COLO668 (cell line): Measurements from ENCODE around the gene ELOB.

ENCODE experiments used
- DNase-seq: peaks from one replicate; lab custom pipeline; 2025; ENCODE audit not compliant: unreplicated experiment; lab: John Stamatoyannopoulos, UW

ELOB gene

GRCh38 chr16:2751577-2752034 lies 25.5 kb downstream of the ELOB start:
- DNase-seq, result peak; percentile 86

DNA sequence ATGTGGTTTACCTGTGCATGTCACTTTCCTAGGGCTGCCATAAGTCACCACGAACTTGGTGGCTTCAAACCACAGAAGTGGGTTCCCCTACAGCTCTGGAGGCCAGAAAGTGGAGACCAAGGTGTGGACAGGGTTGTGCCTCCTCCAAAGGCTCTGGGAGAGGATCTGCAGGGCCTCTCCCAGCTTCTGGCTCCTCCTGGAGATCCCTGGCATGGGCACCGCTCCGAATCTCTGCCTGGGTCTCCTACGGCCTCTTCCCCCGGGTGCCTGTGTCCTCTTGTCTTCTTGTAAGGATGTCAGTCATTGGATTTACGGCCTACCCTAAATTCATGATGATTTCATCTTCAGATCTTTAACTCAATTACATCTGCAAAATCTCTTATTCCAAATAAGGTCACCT lies 27.1 kb downstream of the ELOB start:
- no peak for DNase-seq

- no peak for DNase-seq
These were observed 27.6 kb downstream of the ELOB start for GRCh38 chr16:2749476-2749875.

DNA sequence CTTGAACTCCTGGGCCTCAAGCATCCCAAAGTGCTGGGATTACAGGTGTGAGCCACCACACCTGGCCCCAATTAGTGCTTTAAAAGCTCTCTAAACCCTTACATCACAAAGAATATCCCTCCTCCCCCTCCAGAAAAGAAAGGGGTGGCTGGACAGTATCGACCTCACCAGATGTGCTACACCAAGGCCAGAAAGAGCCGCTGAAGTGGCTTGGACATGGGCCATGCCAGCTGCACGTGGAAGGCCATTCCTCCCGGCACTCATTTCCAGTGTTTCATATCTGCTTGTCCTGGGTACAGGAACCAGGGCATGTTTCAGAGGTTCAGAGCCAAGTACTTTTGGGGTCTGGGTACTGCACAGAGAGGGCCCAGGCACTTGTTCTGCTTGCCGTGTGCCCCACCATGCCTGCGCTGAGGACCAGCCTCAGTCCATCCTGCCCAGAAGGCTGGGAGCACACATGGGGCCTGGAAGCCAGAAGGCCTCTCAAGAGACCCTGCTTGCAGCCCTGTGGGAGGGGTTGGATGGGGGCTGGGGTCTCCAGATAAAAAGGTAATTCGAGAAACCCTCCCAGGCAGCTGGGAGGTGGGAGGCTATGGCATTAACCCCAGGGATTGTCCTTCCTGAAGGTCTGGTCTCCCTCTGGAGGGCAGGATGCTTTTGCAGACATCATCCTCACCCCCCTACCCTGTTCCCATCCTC lies 28.2 kb downstream of the ELOB start:
- peak; percentile 49 for DNase-seq

GRCh38 chr16:2745961-2746360 lies 31.1 kb downstream of the ELOB start:
- no peak for DNase-seq

GRCh38 chr16:2745116-2745890 lies 31.8 kb downstream of the ELOB start:
- no peak for DNase-seq

DNA sequence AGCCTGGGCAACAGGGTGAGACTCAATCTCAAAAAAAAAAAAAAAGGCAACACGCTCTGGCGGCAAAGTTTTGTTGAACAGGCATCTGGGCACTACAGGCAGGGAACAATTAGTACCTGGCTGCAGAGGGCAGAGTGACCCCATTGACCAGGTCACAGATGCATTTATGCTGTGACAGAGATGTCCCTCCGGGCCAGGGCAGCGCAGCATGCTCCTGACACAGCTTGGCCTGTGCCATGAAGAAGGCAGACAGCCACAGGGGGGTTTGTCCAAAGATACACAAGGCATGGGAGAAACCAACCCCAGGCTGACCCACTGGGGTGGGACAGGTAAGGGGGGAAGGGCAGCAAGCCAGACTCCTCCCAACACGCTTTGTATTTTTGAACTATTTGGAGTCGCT lies 32.4 kb downstream of the ELOB start:
- DNase-seq, result no peak

DNA sequence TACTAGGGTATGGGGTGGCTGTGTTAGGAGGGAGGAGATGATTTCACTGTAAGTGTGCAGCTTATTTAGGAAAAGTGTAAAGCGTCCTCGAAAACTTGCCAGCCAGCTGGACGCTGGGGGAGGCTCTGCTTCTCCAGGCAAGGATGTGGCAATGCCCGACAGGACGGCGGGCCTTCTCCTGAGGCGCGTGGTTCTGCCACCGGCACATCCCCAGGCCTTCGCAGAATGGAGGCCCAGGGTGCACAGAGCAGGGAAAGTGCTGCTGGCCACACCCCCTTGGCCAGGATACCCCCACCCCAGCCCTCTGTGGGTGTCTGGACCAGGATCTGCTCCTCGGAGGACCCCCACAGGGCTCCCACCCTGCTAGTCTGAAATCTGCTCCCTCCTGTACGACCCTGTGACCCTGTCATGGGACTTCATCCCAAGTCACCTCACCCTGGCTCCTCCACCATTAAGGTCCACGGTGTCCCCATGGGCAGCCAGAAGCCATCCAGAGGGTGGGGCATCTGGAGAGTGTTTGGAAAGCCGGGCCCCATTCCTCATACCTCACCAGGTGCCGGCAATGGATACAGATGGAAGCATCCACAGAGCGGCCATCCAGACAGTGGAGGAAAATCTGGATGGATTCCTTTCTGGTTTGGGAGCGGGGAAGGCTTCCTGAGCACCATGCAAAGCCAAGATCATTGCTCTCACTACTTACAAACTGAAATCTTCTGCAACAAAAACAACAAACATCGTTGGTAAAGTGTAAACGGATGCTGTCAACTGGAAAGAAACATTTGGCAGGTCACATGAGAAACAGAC lies 33.9 kb downstream of the ELOB start:
- DNase-seq, result no peak

DNA sequence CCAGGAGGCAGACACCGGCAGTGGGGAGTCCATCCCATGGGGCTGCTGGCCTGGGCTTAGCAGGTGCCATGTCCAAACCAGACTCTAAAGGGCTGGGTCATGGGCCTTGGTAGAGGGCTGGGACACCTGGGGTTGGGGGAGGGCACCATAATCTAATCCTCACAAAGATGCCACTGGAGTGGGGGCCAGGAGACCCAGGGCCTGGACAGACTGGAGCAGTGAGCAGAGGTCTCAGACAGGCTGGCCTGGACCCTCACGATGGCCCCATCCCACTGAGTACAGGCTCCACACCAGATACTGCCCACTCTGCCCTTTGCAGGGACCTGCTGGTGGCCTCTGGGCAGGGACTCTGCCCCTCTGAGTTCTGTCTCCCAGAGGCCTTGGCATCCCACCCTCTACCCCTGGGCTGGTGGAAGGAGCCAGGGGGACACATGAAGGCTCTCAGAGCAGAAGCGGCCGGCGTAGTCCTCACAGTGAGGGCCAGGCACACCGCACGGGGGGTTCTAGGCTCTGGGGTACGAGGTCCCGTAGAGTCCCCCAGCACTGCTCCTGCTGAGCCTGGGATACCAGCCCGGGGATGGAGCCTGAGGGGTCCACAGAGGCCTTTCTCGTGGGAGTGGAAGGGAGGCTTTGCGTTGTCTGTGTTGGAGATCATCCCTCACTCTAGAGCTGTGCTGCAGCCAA lies 34.6 kb downstream of the ELOB start:
- no peak for DNase-seq

- no peak for DNase-seq
These were observed 35.9 kb downstream of the ELOB start for GRCh38 chr16:2741168-2741567.

DNA sequence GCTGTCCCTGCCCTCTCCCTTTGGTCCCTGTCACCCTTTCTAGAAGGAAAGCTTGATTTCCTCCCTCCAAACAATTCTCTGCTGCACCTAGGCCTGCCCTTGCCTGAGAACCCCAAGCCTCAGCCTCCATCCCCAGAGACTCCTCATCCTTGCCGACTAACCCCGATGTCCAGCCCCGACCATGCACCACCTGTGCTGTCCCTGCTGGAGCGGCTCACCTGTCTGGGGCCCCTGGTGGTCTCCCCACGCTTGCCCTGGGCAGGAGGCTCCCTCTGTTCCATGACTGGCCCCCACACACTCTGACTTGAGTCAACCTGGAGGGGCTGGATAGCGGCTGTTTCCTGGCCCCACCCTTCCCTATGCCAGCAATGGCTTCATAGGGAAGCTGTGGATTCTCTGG lies 36.6 kb downstream of the ELOB start:
- no peak for DNase-seq

- no peak for DNase-seq
These were observed 37.3 kb downstream of the ELOB start for GRCh38 chr16:2739625-2740430.

- no peak for DNase-seq
These were observed 38.5 kb downstream of the ELOB start for GRCh38 chr16:2738615-2739014.

DNA sequence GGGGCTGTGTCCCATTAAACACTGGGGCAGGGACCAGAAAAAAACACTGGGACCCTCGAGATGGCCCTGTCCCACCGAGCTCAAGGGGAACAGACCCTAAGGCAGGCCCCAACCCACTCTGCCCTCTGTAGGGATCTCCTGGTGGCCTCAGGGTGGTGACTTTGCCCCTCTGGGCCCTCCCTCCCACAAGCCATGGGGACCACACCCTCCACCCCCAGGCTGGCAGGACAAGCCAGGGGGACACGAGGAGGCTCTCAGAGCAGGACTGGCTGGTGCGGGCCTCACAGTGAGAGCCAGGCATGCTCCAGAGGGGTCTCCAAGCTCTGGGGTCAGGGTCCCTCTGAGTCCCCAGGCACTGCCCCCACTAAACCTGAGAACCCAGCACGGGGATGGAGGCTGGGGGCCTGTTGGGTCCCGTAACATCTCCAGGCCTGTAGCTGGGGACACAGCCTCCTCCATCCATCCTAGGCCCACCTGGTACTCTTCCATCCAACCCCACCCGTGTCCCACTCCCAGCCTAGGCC lies 39.1 kb downstream of the ELOB start:
- no peak for DNase-seq

- no peak for DNase-seq
These were observed 39.9 kb downstream of the ELOB start for GRCh38 chr16:2737238-2737605.

- DNase-seq, result no peak
These were observed 40.4 kb downstream of the ELOB start for GRCh38 chr16:2736476-2737237.

- DNase-seq, result no peak
These were observed 42.1 kb downstream of the ELOB start for GRCh38 chr16:2734844-2735515.

- DNase-seq, result no peak
These were observed 49.0 kb downstream of the ELOB start for GRCh38 chr16:2728034-2728433.

GRCh38 chr16:2726923-2727322 lies 50.2 kb downstream of the ELOB start:
- no peak for DNase-seq
